Loucy (cell line): ENCODE measurements around the gene KCNJ5.

ENCODE experiments used
- H2AFZ ChIP-seq: fragments of 200-600 bp; sonication (generic); 2 replicates; pipeline ENCODE4 v1.6.0; 2016; ENCODE audit warnings: antibody characterized with exemption, mild to moderate bottlenecking, low read length, moderate library complexity
- H3F3A ChIP-seq: fragments of 200-600 bp; 2 replicates; pipeline ENCODE4 v1.6.0; 2016; ENCODE audit warnings: antibody characterized with exemption, low read depth, mild to moderate bottlenecking
- H3K27me3 ChIP-seq: fragments of 200-600 bp; sonication (generic); 2 replicates; pipeline ENCODE4 v1.6.1; 2014; ENCODE audit warnings: low read length, mild to moderate bottlenecking; ENCODE audit not compliant: insufficient read depth, poor library complexity, severe bottlenecking
- H3K36me3 ChIP-seq: fragments of 200-600 bp; sonication (generic); 2 replicates; pipeline ENCODE4 v1.6.1; 2016; ENCODE audit warnings: low read length; ENCODE audit not compliant: insufficient read depth
- H3K4me1 ChIP-seq: fragments of 200-600 bp; sonication (generic); 2 replicates; pipeline ENCODE4 v1.5.1; 2014; ENCODE audit warnings: low read length, mild to moderate bottlenecking; ENCODE audit not compliant: insufficient read depth, poor library complexity, severe bottlenecking
- H3K4me2 ChIP-seq: fragments of 200-600 bp; sonication (generic); 2 replicates; pipeline ENCODE4 v1.6.0; 2014; ENCODE audit warnings: antibody characterized with exemption, low read length, low read depth, mild to moderate bottlenecking; ENCODE audit not compliant: poor library complexity, severe bottlenecking
- H3K4me3 ChIP-seq: fragments of 200-600 bp; sonication (generic); 2 replicates; pipeline ENCODE4 v1.5.1; 2014; ENCODE audit warnings: low read length, mild to moderate bottlenecking, mixed read lengths; ENCODE audit not compliant: poor library complexity, severe bottlenecking
- H3K79me2 ChIP-seq: fragments of 200-600 bp; sonication (generic); 2 replicates; pipeline ENCODE4 v1.6.1; 2014; ENCODE audit warnings: low read length; ENCODE audit not compliant: insufficient read depth
- H3K9ac ChIP-seq: fragments of 200-600 bp; sonication (generic); 2 replicates; pipeline ENCODE4 v1.6.0; 2014; ENCODE audit warnings: mild to moderate bottlenecking, low read depth, low read length, moderate library complexity; ENCODE audit not compliant: poor library complexity, severe bottlenecking
- H3K9me2 ChIP-seq: fragments of 200-600 bp; sonication (generic); replicated peaks from 2 replicates; pipeline ENCODE4 v1.6.1; 2016; ENCODE audit warnings: low read depth, low read length, mixed read lengths
- H3K9me3 ChIP-seq: fragments of 200-600 bp; sonication (generic); 2 replicates; pipeline ENCODE4 v1.6.1; 2014; ENCODE audit warnings: mild to moderate bottlenecking, antibody characterized with exemption, low read length, low read depth; ENCODE audit not compliant: insufficient read depth
- H4K20me1 ChIP-seq: fragments of 200-600 bp; sonication (generic); 2 replicates; pipeline ENCODE4 v1.6.0; 2014; ENCODE audit warnings: antibody characterized with exemption, low read length, mild to moderate bottlenecking; ENCODE audit not compliant: insufficient read depth, poor library complexity, severe bottlenecking
- CTCF ChIP-seq: fragments of 200-600 bp; sonication (generic); conservative IDR thresholded peaks from 2 replicates; pipeline ENCODE4 v1.5.1; 2014; ENCODE audit warnings: mild to moderate bottlenecking, antibody characterized with exemption, low read length
- EZH2phosphoT487 ChIP-seq: fragments of 200-600 bp; IDR thresholded peaks from 2 replicates; pipeline ENCODE4 v1.6.1; 2018; ENCODE audit warnings: antibody characterized with exemption, mild to moderate bottlenecking, moderate library complexity, borderline replicate concordance

KCNJ5 gene

GRCh38 chr11:128905345-128906184, 14.4 kb downstream of the KCNJ5 start:
- peak overlapping the region; percentile 77 for H3K4me2 ChIP-seq
- H4K20me1 ChIP-seq = no peaks in the 10 kb centered on the region
- H3K9me3 ChIP-seq = no peaks in the 10 kb centered on the region
- H3K9me2 ChIP-seq = no peaks in the 10 kb centered on the region
- H3K36me3 ChIP-seq = no peaks in the 10 kb centered on the region
- H3F3A ChIP-seq = no peaks in the 10 kb centered on the region
- H3K9ac ChIP-seq = peak overlapping the region; percentile 81
- peak overlapping the region; percentile 87 for H3K4me3 ChIP-seq
- H3K4me1 ChIP-seq = peaks cover 29% of the 10 kb centered on the region
- H2AFZ ChIP-seq = peak overlapping the region; percentile 94
- no peaks in the 10 kb centered on the region for H3K27me3 ChIP-seq
- peak; percentile 72 for TF ChIP-seq CTCF
- no peak for TF ChIP-seq EZH2phosphoT487
- peaks cover 4% of the 10 kb centered on the region; the same call in 1 of the 2 replicates for H3K79me2 ChIP-seq

- no peaks in the 10 kb centered on the region for H3K27me3 ChIP-seq
- no peaks in the 10 kb centered on the region for H4K20me1 ChIP-seq
- no peaks in the 10 kb centered on the region for H3K9me2 ChIP-seq
- H3K9ac ChIP-seq = peak overlapping the region; percentile 81
- H3K4me3 ChIP-seq = peak overlapping the region; percentile 87
- H3K4me2 ChIP-seq = peak overlapping the region; percentile 77
- no peaks in the 10 kb centered on the region for H3K9me3 ChIP-seq
- H3K79me2 ChIP-seq = peaks cover 4% of the 10 kb centered on the region; the same call in 1 of the 2 replicates
- TF ChIP-seq CTCF = peak; percentile 8; the same call in 1 of the 2 replicates
- TF ChIP-seq EZH2phosphoT487 = no peak
- peaks cover 26% of the 10 kb centered on the region for H3K4me1 ChIP-seq
- no peak overlapping the region for H2AFZ ChIP-seq
- no peaks in the 10 kb centered on the region for H3K36me3 ChIP-seq
- H3F3A ChIP-seq = no peaks in the 10 kb centered on the region
These were observed 15.3 kb downstream of the KCNJ5 start for GRCh38 chr11:128906185-128907050.

- Histone ChIP-seq H3K9ac (no peak overlapping the region), H3K4me2 (no peak overlapping the region)
These were observed 16.4 kb downstream of the KCNJ5 start for GRCh38 chr11:128907585-128907984.

More at GRCh38 chr11:128907585-128907984, 16.4 kb downstream of the KCNJ5 start:
- Histone ChIP-seq H2AFZ (no peak overlapping the region), H4K20me1 (no peaks in the 10 kb centered on the region), H3K79me2 (peaks cover 4% of the 10 kb centered on the region; the same call in 1 of the 2 replicates), H3K4me1 (peaks cover 26% of the 10 kb centered on the region), H3K27me3 (no peaks in the 10 kb centered on the region), H3K36me3 (no peaks in the 10 kb centered on the region), H3K9me2 (no peaks in the 10 kb centered on the region), H3F3A (no peaks in the 10 kb centered on the region), H3K4me3 (no peak overlapping the region), H3K9me3 (no peaks in the 10 kb centered on the region)
- TF ChIP-seq EZH2phosphoT487 (no peak), CTCF (no peak)
